MM.1S (cell line): Measurements from ENCODE around the gene HOOK2.

Source experiments
- DNase-seq: peaks from one replicate; pipeline ENCODE4 v3.0.0-alpha.2; 2015
- H2AFZ ChIP-seq: fragments of 300-600 bp; sonication (generic); 2 replicates; pipeline ENCODE4 v1.6.0; 2016; ENCODE audit warnings: antibody characterized with exemption, low read length
- H3F3A ChIP-seq: fragments of 300-600 bp; sonication (generic); 2 replicates; pipeline ENCODE4 v1.6.1; 2016; ENCODE audit warnings: mild to moderate bottlenecking, antibody characterized with exemption, low read length, moderate library complexity, mixed read lengths; ENCODE audit not compliant: insufficient read depth
- H3K27ac ChIP-seq: fragments of 300-600 bp; sonication (generic); 2 replicates; pipeline ENCODE4 v1.5.1; 2016; ENCODE audit warnings: mild to moderate bottlenecking, low read length
- H3K27me3 ChIP-seq: fragments of 300-600 bp; sonication (generic); replicated peaks from 2 replicates; pipeline ENCODE4 v1.6.0; 2016; ENCODE audit warnings: low read length; ENCODE audit not compliant: insufficient read depth
- H3K36me3 ChIP-seq: fragments of 300-600 bp; sonication (generic); replicated peaks from 2 replicates; pipeline ENCODE4 v1.6.1; 2016; ENCODE audit warnings: mild to moderate bottlenecking, low read length, mixed read lengths; ENCODE audit not compliant: insufficient read depth
- H3K4me1 ChIP-seq: fragments of 300-600 bp; sonication (generic); 2 replicates; pipeline ENCODE4 v1.6.1; 2016; ENCODE audit warnings: low read length, mixed read lengths
- H3K4me2 ChIP-seq: fragments of 300-600 bp; sonication (generic); 2 replicates; pipeline ENCODE4 v1.6.0; 2016; ENCODE audit warnings: low read depth, low read length
- H3K4me3 ChIP-seq: fragments of 300-600 bp; sonication (generic); 2 replicates; pipeline ENCODE4 v1.5.1; 2016; ENCODE audit warnings: low read length, mixed read lengths
- H3K79me2 ChIP-seq: fragments of 300-600 bp; sonication (generic); 2 replicates; pipeline ENCODE4 v1.6.1; 2016; ENCODE audit warnings: mixed run types, low read length, mixed read lengths
- H3K9ac ChIP-seq: fragments of 300-600 bp; sonication (generic); 2 replicates; pipeline ENCODE4 v1.6.1; 2016; ENCODE audit warnings: low read length, mixed read lengths
- H3K9me2 ChIP-seq: fragments of 300-600 bp; sonication (generic); replicated peaks from 2 replicates; pipeline ENCODE4 v1.6.1; 2016; ENCODE audit warnings: mild to moderate bottlenecking, low read length, mixed read lengths; ENCODE audit not compliant: insufficient read depth
- H3K9me3 ChIP-seq: fragments of 300-600 bp; sonication (generic); replicated peaks from 2 replicates; pipeline ENCODE4 v1.6.1; 2016; ENCODE audit warnings: mild to moderate bottlenecking, low read length, mixed read lengths; ENCODE audit not compliant: insufficient read depth
- H4K20me1 ChIP-seq: fragments of 300-600 bp; sonication (generic); 2 replicates; pipeline ENCODE4 v1.6.1; 2016; ENCODE audit warnings: mild to moderate bottlenecking, low read length, moderate library complexity, mixed read lengths; ENCODE audit not compliant: insufficient read depth
- CTCF ChIP-seq: fragments of 300-600 bp; sonication (generic); IDR thresholded peaks from 2 replicates; pipeline ENCODE4 v1.5.1; 2016; ENCODE audit warnings: antibody characterized with exemption, low read length, mixed read lengths
- EZH2 ChIP-seq: fragments of 300-600 bp; sonication (generic); optimal IDR thresholded peaks from 2 replicates; pipeline ENCODE3; 2017; ENCODE audit warnings: low read depth, mild to moderate bottlenecking, antibody characterized with exemption, low read length, mixed read lengths
- EZH2phosphoT487 ChIP-seq: fragments of 300-600 bp; sonication (generic); IDR thresholded peaks from 2 replicates; pipeline ENCODE4 v1.6.1; 2018; ENCODE audit warnings: antibody characterized with exemption, low read length

Gene HOOK2

GRCh38 chr19:12787458-12787857 is 12.1 kb upstream of the HOOK2 start:
- no peak for DNase-seq
- no peaks in the 10 kb centered on the region for H3K36me3 ChIP-seq
- no peaks in the 10 kb centered on the region for H3K9me2 ChIP-seq
- peaks cover 9% of the 10 kb centered on the region for H3K79me2 ChIP-seq
- no peak overlapping the region for H2AFZ ChIP-seq
- H3K4me1 ChIP-seq: peaks cover 28% of the 10 kb centered on the region
- no peaks in the 10 kb centered on the region for H3K9me3 ChIP-seq
- no peak overlapping the region for H3K4me3 ChIP-seq
- H4K20me1 ChIP-seq: no peaks in the 10 kb centered on the region
- TF ChIP-seq EZH2phosphoT487 (no peak), CTCF (no peak), EZH2 (no peak)
- peaks cover 43% of the 10 kb centered on the region for H3F3A ChIP-seq
- no peak overlapping the region for H3K9ac ChIP-seq
- H3K27ac ChIP-seq: no peak overlapping the region
- H3K4me2 ChIP-seq: no peak overlapping the region
- no peaks in the 10 kb centered on the region for H3K27me3 ChIP-seq

- no peaks in the 10 kb centered on the region for H3K9me3 ChIP-seq
- H3K36me3 ChIP-seq: no peaks in the 10 kb centered on the region
- H3K79me2 ChIP-seq: peaks cover 4% of the 10 kb centered on the region
- no peaks in the 10 kb centered on the region for H4K20me1 ChIP-seq
- TF ChIP-seq EZH2: no peak
- TF ChIP-seq EZH2phosphoT487: no peak
- no peak for TF ChIP-seq CTCF
- no peak overlapping the region for H2AFZ ChIP-seq
- DNase-seq: no peak
- H3F3A ChIP-seq: peaks cover 38% of the 10 kb centered on the region
- H3K4me2 ChIP-seq: no peak overlapping the region
- H3K27me3 ChIP-seq: no peaks in the 10 kb centered on the region
- no peak overlapping the region for H3K4me3 ChIP-seq
- H3K9me2 ChIP-seq: no peaks in the 10 kb centered on the region
- peaks cover 28% of the 10 kb centered on the region for H3K4me1 ChIP-seq
- H3K27ac ChIP-seq: no peak overlapping the region
- no peak overlapping the region for H3K9ac ChIP-seq
Observed at GRCh38 chr19:12786952-12787351, 11.6 kb upstream of the HOOK2 start.

GRCh38 chr19:12786141-12786870 is 11.0 kb upstream of the HOOK2 start:
- DNase-seq: no peak
- no peak for TF ChIP-seq EZH2
- no peak for TF ChIP-seq EZH2phosphoT487
- TF ChIP-seq CTCF: no peak
- Histone ChIP-seq H3K4me2 (no peak overlapping the region), H3K4me1 (peaks cover 28% of the 10 kb centered on the region), H3K36me3 (no peaks in the 10 kb centered on the region), H3K79me2 (no peaks in the 10 kb centered on the region), H3K27ac (no peak overlapping the region), H3K9ac (no peak overlapping the region), H3K9me2 (no peaks in the 10 kb centered on the region), H4K20me1 (no peaks in the 10 kb centered on the region), H3K9me3 (no peaks in the 10 kb centered on the region), H2AFZ (no peak overlapping the region), H3K4me3 (no peak overlapping the region), H3K27me3 (no peaks in the 10 kb centered on the region), H3F3A (peaks cover 36% of the 10 kb centered on the region)
